Left hindlimb (tissue), 1 donor: ENCODE results near the gene TMEM60.
"Not testable (repeated sequence)": the region's sequence is repeated elsewhere in the genome, so short reads cannot be mapped to it uniquely, and the experiment has no call there.

ENCODE experiments used
- DNase-seq: peaks from one replicate; pipeline ENCODE4 v3.0.0-alpha.2; 2018

Gene TMEM60

DNA sequence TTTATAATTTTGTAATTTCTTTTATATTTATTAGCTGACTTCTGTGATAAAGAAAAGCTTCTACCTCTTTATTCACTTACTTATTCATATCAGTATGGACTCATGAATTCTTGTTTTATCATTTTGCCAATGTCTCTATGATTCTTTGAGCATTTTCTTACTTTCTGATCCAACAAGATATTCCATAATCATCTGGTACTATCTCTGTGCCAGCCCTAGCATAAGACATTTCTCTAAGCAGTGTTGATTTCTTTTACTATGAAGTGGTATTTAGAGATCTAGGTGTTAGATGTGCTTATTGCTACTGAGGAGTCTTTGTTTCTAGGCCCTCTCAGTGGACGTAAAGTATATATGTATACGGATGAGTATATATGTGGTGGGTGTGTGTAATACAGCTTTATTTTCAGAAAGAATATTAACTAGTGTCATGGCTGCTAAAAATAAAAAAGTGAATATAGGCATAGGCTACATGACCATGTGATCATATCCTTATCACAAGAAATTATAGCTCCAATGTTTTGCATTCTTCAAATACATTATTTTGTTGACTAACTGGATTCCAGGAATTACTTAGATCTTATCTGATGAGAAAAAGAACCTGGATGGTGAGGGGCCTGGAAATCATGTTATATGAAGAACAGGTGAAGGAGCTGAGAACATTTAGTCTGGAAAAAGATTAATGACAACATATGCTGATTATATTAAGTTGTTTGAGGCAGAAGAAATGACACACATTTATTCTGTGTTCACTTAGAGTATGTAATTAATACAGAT is 13.5 kb upstream of the TMEM60 start:
- DNase-seq = no peak

DNA sequence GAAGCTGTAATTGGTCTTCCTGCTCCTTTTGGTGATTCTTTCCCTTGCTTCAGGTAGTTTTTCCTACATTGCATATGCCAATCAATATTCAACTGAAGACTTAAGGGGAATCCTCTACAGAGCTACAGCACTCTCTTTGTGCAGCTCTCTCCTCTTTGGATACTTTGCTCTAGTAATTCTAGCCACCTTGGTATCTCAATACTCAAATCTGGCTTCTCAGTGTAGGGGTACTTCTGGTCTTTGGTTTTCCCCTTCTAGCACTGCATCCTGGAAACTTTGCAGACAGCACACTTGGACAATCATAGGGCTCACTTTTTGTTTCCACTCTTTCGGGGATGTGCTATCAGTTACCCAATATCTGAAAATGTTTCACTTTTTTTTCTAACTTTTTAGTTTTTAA is 10.3 kb upstream of the TMEM60 start:
- no peak for DNase-seq

DNA sequence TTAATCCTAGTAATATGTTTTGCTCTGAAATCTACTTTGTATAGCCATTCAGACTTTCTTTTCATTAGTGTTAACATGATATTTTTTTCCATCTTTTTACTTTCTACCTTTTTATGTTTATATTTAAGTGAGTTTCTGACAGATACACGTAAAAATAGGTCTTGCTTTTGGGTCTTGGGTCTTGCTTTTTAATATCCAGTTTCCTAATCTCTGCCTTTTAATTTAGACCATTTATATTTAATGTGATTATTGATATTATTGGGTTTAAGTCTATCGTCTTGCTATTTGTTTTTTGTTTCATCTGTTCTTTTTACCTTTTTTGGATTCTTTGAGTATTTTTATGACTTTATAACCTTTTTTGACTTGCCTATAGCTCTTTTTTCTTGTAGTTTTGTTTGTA is 8.2 kb upstream of the TMEM60 start:
- DNase-seq = no peak

DNA sequence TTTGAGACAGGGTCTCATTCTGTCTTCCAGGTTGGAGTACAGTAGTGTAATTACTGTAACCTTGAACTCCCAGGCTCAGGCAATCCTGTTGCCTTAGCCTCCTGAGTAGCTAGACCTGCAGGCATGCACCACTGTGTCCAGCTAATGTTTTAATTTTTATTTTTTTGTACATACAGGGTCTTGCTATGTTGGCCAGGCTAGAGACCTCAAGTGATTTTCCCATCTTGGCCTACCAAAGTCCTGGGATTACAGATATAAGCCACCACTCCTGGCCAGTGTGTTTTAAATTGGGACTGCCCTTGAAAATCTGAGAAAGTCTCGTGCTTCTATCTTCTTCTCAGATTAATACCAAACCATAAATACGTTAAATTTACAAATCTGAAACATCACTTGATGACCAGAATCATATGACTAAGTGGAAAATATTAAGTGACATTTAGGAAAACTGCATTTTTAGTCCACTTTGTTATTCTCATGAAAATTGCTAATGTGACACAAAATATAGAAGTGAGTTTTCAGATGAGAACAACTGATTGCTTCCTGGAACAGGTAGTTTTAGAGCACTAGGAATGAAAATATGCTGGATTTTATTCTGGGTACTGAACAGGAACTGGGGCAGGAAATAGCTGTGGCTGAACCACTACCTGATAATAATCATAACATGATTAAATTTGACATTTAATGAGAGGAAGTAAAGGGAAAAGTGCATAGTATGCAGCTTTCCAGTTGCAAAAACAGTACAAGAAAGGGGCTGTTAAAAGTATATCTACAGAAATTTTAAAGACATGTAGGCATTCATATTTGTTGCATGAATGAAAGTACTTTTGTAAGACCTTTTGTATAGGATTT is 4.5 kb upstream of the TMEM60 start:
- DNase-seq = no peak

DNA sequence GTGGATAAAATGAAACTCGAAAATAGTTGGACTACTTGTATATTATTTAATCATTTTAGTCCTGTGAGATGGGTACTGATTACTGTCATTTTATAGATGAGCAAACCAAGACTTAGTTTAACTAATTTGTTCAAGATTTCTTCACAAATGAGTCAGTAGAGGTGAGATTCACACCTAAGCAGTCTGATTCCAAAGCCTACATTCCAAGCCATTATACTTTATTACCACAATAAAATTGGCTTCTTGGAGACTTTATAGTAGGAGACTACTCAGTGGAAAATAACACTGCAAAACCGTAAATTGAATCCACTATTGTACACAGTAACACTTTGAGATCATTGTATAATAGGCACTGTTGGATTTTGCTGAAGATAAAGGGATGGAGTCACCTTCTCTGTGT is 2.5 kb upstream of the TMEM60 start:
- DNase-seq = no peak

DNA sequence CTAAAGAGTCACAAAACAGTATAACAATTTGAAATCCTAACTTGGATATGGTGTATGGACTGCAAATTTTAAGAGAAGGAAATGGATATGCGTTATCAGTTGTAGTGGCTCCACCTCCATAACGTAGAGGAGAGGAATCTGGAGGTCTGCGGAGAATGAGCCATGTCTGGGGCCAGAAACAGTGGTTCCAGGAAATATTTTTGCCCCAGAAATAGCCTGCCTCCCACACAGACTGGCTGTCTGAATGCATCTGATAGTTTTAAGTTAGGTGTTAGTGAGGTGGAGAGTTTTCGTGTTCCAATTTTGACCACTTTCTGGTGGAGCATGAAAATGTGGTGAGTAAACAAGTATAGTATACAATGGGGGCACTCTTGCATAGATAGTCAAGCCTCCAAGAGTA is 1.9 kb upstream of the TMEM60 start:
- DNase-seq = no peak

DNA sequence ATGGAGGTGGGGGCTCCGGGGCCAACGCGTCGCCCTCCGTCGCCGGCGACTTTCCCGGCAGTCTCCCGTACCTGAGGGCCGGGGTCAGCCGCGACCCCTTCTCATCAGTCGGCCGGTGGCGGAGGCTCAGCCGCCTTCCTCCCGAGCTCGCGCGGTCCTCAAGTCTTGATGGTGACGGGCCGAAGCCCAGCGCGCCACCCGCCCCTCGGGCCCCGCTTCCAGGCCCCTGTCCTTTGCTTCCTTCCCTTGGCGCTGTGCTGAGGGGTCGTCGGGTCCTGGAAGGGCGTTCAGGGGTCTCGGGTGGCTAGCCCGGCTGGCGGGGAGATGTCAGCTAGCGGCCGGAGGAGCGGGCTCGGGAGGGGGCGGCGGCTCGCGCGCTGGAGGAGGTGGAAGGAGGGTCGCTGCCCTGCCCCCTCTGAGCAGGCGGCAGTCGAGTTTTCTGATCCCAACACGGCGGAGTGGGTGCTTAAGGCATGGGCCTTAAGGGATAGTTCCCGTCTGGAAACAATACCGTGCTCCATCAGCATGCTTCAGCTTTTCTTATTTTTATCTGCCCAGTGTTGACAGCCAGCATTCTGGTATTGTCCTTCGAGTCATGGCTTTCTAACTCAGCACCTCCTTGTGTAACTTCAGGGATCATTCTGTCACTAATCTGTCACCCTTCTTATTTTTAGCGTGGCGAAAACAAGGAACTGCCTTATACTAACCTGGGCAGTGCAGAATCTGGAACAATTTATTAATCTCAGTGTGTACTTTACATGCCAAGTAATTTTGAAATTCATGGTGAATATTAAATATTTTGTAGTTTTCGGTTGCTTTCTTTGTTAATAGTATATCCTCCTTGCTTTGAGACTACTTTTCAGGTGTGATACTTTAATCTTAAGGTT is 1.1 kb upstream of the TMEM60 start:
- peak; percentile 64 for DNase-seq

DNA sequence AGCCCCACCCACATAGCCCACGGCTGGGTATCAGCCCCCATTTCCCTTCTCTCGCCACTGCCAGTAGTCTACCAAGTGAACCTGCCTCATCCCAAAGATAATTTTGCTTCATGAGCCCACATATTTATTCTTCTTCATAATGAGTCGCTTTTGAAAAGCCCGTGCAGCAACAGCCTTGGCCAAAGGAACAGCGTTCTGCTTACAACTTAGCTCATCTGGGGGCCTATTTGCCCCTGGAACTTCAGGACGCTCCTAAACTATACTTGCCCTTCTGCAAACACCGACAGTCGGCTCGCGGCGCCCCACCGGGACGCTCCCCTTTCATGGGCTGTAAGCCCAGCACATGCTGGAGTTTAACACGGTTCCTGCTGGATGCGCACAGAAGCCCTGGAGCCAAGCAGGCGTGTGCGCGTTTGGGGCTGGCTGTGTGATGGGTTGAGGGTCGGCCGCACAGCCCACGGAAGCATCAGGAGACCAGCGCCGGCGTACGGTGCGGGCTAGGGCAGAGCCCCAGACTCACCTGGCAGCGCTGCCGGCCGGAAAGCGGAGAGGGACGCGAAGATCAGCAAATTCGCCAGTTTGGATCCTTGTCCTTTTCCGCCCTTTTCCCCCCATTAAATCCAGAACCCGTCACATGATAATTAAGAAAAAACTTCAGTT is 370 bp downstream of the TMEM60 start:
- no peak for DNase-seq

DNA sequence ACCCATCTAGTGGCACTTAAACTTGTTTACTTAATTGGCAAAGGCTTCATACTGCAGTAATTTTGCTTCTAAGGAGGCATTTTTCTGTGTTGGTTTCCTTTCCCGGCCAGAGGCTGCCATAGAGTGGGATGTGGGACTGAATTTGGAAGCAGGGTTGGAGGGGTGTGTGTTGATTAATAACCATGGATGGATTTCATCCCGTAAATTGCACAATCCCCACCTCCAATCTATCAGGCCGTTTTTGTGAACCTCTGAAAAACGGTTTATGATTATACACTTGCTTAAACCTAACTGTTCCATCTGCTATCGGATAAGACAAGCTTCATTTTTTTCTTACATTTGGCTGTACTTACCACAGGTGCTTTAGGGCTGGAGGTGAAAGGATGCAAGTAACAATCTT is 1.3 kb downstream of the TMEM60 start:
- DNase-seq = no peak

DNA sequence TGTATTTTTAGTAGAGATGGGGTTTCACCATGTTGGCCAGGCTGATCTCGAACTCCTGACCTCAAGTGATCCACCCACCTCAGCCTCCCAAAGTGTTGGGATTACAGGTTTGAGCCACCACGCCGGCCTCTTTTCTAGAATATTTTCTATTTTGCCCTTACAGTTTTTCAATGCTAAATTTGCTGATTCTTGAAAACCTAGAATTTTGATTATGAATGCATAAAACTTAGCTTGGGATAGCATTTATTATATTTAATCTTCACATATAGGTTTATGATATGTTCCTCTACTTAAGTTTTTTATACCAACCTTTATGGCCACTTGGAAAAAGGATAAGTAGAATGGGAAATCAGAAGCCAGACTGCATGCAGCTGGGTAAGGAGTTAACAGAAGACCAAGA is 2.1 kb downstream of the TMEM60 start:
- DNase-seq = no peak

DNA sequence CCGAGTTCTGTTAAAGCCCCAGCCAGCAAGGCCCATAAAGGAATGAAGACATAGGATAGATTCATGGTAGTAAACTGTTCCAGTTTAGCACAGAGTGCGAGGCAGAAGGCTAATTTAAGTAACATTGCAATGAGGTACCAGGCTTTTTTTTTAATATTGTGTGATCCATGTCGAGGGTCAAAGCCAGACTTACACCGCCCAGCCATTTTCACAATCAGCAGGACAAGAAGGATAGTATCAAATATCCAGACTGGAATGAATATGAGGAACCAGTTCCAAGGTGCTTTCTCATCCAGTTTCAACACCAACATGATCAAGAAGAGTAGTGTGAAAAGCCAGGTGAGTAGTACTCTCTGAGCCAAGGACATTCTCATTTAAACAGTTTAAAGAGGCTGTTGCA is 4.2 kb downstream of the TMEM60 start:
- DNase-seq = no peak

DNA sequence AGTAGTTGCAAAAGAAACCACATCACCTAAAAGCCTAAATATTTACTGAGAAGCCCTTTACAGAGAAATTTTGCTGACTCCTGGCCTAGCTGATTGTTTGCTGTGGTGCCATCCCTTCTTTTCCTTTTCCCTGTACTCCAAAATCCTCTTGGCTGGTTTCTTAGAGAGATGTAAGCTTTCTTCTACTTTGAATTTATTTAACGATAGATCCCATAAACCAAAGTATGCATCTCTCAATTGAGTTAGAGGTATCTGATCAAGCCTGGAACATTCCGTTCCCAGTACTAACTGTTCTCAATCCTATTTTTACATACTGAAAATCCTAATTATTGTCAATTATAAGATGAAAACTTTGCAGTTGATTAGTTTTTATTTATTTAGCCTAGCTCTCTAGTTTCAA is 6.3 kb downstream of the TMEM60 start:
- DNase-seq = no peak

DNA sequence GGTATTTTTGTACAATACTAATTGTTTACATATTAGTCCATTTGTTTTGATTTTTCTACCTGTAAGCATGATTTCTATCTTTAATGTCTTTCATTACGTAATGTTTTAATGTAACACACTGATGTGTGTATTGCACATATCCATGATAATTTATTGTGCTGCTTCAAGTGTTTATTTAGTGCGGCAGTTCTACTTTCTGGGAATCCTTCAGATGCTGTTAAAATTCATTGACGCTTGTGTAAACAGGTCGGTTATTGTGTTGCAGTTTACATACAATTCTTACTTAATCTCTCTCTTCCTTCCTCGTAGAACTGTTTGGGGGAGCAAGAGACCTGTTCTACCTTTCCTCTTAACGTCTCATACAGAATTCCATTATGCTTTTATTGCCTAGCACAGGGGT is 6.9 kb downstream of the TMEM60 start:
- no peak for DNase-seq

DNA sequence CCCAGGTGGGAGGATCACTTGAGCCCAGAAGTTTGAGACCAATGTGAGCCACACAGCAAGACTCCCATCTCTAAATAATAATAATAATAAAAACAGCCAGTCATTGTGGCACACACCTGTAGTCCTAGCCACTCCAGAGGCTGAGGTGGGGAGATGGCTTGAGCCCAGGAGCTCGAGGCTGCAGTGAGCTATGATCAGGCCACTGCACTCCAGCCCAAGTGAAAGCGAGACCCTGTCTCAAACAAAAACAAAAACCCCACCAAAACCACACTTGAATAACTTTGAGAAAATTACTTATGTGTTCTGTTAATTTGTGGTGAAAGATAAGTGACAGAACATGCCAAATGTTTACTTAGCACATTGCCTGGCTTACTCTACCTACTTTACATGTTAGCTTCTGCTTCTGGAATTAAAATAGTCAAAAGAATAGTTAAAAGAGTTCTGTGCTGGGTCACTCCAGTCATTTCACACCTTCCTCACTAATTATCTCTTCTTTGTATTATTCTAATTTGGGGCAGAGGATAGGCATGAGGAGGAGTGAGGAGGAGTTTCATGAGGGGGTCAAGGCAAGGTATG is 9.8 kb downstream of the TMEM60 start:
- no peak for DNase-seq

DNA sequence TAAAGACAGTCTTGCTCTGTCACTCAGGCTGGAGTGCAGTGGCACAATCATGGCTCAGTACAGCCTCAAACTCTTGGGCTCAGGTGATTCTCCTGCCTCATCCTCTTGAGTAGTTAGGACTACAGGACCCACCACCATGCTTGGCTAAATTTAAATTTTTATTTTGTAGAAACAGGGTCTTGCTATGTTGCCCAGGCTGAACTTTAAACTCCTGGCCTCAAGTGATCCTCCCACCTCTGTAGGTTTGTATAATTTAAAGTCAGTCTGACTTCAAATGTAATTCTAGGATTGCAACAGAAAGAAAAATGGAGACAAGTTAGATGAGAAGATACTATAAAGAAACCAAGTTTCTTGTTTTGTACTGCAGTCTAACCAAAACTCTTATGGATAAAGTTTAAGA is 11.5 kb downstream of the TMEM60 start:
- DNase-seq = no peak

DNA sequence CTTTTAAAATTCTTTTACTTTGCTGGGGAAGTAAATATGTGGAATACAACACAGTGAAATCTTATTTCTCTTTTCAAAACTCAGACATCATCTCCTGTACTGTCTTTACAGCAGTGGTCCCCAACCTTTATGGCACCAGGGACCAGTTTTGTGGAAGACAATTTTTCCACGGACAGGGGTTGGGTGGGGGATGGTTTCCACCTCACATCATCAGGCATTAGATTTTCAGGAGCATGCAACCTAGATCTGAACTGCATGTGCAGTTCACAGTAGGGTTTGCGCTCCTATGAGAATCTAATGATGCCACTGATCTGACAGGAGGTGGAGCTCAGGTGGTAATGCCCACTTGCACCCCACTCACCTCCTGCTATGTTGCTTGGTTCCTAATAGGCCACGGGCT is 12.2 kb downstream of the TMEM60 start:
- DNase-seq = no peak

DNA sequence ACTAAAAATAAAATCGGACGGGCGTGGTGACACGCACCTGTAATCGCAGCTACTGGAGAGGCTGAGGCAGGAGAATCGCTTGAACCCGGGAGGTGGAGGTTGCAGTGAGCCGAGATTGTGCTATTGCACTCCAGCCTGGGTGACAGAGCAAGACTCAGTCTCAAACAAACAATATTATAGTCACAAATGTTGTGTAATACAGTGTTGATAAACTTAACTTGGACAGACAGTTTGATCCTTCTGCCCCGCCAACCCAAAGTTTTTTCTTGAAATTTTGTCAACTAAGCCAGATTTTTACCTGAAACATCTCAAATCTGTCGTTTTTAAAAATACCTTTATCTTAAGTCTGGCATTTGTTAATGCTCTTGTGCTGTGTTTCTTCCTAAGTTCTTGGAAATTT is 13.8 kb downstream of the TMEM60 start:
- not testable (repeated sequence) for DNase-seq

DNA sequence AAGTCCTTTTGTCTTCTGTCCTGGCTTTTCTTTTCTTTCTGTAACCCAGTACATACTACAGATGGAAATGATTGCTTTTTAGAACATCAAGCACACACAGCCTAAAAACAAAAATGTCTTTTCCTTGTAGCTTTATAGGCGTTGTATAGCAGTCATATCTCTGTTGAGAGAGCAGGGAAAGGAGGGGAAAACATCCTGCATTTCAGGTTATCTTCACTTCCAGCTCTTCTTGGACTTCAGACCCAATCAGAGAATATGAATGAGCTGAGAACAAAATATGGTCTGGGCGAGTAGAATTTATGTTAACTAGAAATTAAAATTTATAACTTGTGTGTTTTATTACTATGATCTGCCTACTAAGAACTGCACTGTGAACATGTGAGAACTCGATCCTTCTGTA is 14.7 kb downstream of the TMEM60 start:
- no peak for DNase-seq

DNA sequence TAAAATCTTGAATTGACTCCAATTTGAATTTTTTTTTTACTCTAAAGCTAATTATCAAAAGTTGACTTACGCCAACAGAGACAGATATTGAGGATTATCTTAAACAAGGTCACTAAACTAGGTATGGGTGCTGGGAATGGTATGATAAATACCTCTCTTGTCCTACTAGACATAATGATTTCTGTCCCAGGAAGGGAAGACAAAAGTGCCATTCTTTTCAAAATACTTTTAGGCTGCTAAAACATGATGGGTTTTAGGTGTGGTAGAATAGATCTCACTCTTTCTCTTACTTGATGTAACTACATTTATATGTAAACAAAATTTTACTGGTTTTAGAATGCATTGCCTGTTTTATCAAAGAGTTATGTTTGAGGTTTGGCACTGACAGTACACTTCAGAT is 15.1 kb downstream of the TMEM60 start:
- no peak for DNase-seq

DNA sequence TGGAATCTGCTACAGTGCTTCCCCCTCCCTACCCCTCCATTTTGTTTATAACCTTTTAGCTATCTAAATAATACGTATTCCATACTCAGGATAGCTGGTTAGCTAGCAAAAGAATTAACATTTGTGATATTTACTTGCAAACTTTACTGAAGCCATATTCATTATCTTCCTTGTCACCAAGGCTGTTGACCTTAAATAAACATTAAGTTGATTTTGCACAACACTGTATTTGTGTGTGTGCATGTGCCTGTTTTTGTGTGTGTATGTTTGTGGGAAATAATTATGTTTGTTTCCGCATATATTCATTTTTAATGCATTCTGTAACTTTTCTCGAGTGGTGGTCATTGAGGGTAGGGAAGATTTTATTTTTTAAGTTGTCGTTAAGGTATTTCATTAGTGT is 15.9 kb downstream of the TMEM60 start:
- DNase-seq = no peak

DNA sequence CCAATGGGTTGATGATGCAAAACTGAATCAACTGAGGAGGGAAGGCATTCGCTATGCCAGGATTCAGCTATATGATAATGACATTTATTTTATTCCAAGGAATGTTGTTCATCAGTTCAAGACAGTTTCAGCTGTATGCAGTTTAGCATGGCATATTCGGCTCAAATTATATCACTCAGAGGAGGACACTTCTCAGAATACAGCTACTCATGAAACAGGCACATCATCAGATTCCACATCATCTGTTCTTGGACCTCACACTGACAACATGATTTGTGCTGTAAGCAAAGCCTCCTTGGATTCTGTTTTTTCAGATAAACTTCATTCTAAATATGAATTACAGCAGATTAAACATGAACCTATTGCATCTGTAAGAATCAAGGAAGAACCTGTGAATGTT is 19.7 kb downstream of the TMEM60 start:
- no peak for DNase-seq

DNA sequence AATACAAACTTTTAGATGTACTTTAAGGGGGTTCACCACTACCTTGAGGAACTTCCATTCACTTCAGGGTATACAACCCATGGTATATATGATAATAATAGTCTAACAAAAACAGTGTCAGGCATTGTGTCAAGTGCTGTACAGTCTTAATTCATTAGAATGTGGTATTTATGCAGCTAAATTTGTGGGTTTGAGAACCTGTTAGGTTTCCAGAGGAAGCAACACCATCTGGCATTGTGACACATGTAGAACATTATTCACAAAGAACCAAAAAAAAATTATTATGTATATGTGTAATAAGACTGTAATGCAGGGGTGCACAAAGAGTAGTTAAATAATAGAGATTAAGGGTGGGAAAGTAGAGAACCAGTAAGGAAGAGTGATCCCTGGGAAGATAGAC is 26.3 kb downstream of the TMEM60 start:
- no peak for DNase-seq

DNA sequence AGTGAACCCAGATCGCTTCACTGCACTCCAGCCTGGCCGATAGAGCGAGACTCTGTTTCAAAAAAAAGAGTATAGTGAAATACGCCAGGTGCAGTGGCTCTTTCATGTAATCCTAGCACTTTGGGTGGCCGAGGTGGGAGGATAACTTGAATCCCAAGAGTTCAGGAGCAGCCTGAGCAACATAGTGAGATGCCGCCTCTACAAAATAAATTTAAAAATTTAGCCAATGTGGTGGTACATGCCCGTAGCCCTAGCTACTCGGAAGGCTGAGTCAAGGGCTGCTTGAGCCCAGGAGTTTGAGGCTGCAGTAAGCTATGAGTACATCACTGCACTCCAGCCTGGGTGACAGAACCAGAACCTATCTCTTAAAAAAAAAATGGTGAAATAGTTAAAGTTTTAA is 27.9 kb downstream of the TMEM60 start:
- no peak for DNase-seq
